Keratinocyte (primary cell): Measurements from ENCODE around the gene BOLA2B. TPM values are rescaled to one million over a fixed set of nuclear protein-coding genes. Genes with fewer than 3 reads are reported as not detected.

Experiments used
- DNase-seq: peaks from one replicate; pipeline ENCODE4 v3.0.0-alpha.2; 2011; ENCODE audit warnings: low read depth, missing footprints, low spot score
- FAIRE-seq: peaks from 2 replicates; lab custom pipeline; 2011; peaks lifted over from hg19 to GRCh38; lab: Jason Lieb, UNC
- H2AFZ ChIP-seq: 2 replicates; pipeline ENCODE4 v1.6.0; 2012; ENCODE audit warnings: low read length, control low read depth, inconsistent platforms; ENCODE audit not compliant: control insufficient read depth
- H3K27ac ChIP-seq: 2 replicates; pipeline ENCODE4 v1.5.1; 2011; ENCODE audit warnings: low read length; ENCODE audit not compliant: control insufficient read depth, insufficient read depth
- H3K27me3 ChIP-seq: 3 replicates; pipeline ENCODE4 v1.6.0; 2011; ENCODE audit warnings: low read length; ENCODE audit not compliant: control insufficient read depth, insufficient read depth; ENCODE audit errors: extremely low read depth
- H3K36me3 ChIP-seq, 2 experiments: 2 replicates in 1 of 2; 3 replicates in 1 of 2; pipeline ENCODE4 v1.5.1; 2011; ENCODE audit warnings: low read length in 2 of 2, mild to moderate bottlenecking in 1 of 2; ENCODE audit not compliant: control insufficient read depth in 2 of 2, insufficient read depth in 2 of 2; ENCODE audit errors: extremely low read depth in 1 of 2
- H3K4me1 ChIP-seq: 3 replicates; pipeline ENCODE4 v1.5.1; 2011; ENCODE audit warnings: low read length; ENCODE audit not compliant: control insufficient read depth, insufficient read depth; ENCODE audit errors: extremely low read depth
- H3K4me2 ChIP-seq: 3 replicates; pipeline ENCODE4 v1.6.0; 2011; ENCODE audit warnings: low read depth, low read length; ENCODE audit not compliant: control insufficient read depth, insufficient read depth; ENCODE audit errors: extremely low read depth
- H3K4me3 ChIP-seq, 3 experiments: fragments of 200-600 bp in 1 of 3; sonication (generic) in 1 of 3; 2 replicates in 2 of 3; 3 replicates in 1 of 3; pipeline ENCODE4 v1.5.1; 2011 to 2016; ENCODE audit warnings: low read length in 3 of 3, mild to moderate bottlenecking in 3 of 3, control low read depth in 2 of 3, inconsistent platforms in 1 of 3, low read depth in 1 of 3, mixed read lengths in 1 of 3, mixed run types in 1 of 3, moderate library complexity in 1 of 3; ENCODE audit not compliant: control insufficient read depth in 2 of 3, insufficient read depth in 2 of 3; ENCODE audit errors: extremely low read depth in 1 of 3
- H3K79me2 ChIP-seq: 2 replicates; pipeline ENCODE4 v1.6.0; 2012; ENCODE audit warnings: low read length; ENCODE audit not compliant: control insufficient read depth, insufficient read depth
- H3K9ac ChIP-seq: 3 replicates; pipeline ENCODE4 v1.6.0; 2011; ENCODE audit warnings: low read length; ENCODE audit not compliant: control insufficient read depth, insufficient read depth; ENCODE audit errors: extremely low read depth
- H3K9me1 ChIP-seq: 3 replicates; pipeline ENCODE4 v1.6.0; 2011; ENCODE audit warnings: low read length; ENCODE audit not compliant: control insufficient read depth, insufficient read depth; ENCODE audit errors: extremely low read depth
- H3K9me3 ChIP-seq: 2 replicates; pipeline ENCODE4 v1.5.1; 2012; ENCODE audit warnings: low read depth, low read length; ENCODE audit not compliant: control insufficient read depth
- H4K20me1 ChIP-seq: 3 replicates; pipeline ENCODE4 v1.6.0; 2011; ENCODE audit warnings: low read length; ENCODE audit not compliant: control insufficient read depth, insufficient read depth; ENCODE audit errors: extremely low read depth
- CTCF ChIP-seq, 3 experiments: IDR thresholded peaks in 1 of 3; conservative IDR thresholded peaks in 1 of 3; optimal IDR thresholded peaks in 1 of 3; 2 replicates in 2 of 3; 3 replicates in 1 of 3; pipeline versions ENCODE3 to v1.5.1; 2011; ENCODE audit warnings: low read length in 3 of 3, mild to moderate bottlenecking in 3 of 3, moderate library complexity in 2 of 3, control low read depth in 1 of 3, inconsistent platforms in 1 of 3; ENCODE audit not compliant: insufficient read depth in 2 of 3; ENCODE audit errors: extremely low read depth in 1 of 3
- EZH2 ChIP-seq: IDR thresholded peaks from one replicate; pipeline ENCODE4 v1.6.1; 2012; ENCODE audit warnings: inconsistent platforms, mild to moderate bottlenecking, low read length, moderate library complexity
- dilution Hi-C: fragments of 300-500 bp; cut with MboI; formaldehyde crosslinking; loops from one replicate; pipeline ENCODE4 v1.7.0; 2020; ENCODE audit warnings: low sequenced_read_pairs; ENCODE audit not compliant: extremely low pct_ligation_motif_present
- polyA plus RNA-seq, 5 experiments: library from polyadenylated mRNA; depleted of rRNA in 3 of 5; stranded (reverse) in 3 of 5; stranded (forward) in 1 of 5; unstranded in 1 of 5; fragments of >200 nt; gene quantifications; 1 replicate in 1 of 5; 2 replicates in 3 of 5; 3 replicates in 1 of 5; pipeline versions ENCODE4 v1.2.1 to v1.2.3, GENCODE V29; 2011 to 2012; ENCODE audit warnings: missing spikeins in 2 of 5, low read depth in 1 of 5, low replicate concordance in 1 of 5

The BOLA2B gene
- polyA plus RNA-seq, 1 donor (not counting 4 experiments of a cell fraction or from before 2014, with no cell fraction given): 41.0 TPM

- Histone ChIP-seq H3K4me1 (peaks cover 3% of the 10 kb centered on the region), H3K27ac (no peak overlapping the region), H2AFZ (no peak overlapping the region), H3K9ac (no peak overlapping the region), H3K4me2 (no peak overlapping the region), H3K79me2 (no peaks in the 10 kb centered on the region), H3K4me3 (no peak overlapping the region), H3K27me3 (no peaks in the 10 kb centered on the region), H3K9me1 (no peaks in the 10 kb centered on the region), H4K20me1 (no peaks in the 10 kb centered on the region), H3K9me3 (no peaks in the 10 kb centered on the region), H3K36me3 (no peaks in the 10 kb centered on the region)
- TF ChIP-seq EZH2 (no peak), CTCF (optimal IDR thresholded peaks at IDR 0.05 in 1 of 3, IDR thresholded peaks at IDR 0.05 in 1 of 3, conservative IDR thresholded peaks at IDR 0.05 in 1 of 3; ENCODE audit: extremely low read depth in 1 of 3, insufficient read depth in 2 of 3, low read length in 3 of 3) (no peak)
- dilution Hi-C loops: no loop called here
- DNase-seq: no peak
- FAIRE-seq: no peak
Observed at GRCh38 chr16:30180741-30181140, 12.7 kb downstream of the BOLA2B start.

DNA sequence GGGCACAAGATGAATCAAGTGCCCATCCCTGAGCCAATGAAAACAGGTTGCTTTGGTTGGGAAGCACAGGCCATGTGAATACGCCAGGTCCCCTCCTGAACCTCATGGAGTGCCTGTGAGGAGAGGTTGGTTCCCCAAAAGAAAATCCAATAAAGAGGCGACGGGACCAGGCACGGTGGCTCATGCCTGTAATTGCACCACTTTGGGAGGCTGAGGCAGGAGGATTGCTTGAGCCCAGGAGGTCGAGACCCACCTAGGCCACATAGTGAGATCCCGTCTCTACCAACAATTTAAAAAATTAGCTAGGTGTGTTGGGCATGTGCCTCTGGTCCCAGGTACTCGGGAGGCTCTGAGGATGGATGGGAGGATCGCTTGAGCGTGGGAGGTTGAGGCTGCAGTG lies 13.5 kb downstream of the BOLA2B start:
- H3K9me3 ChIP-seq: no peaks in the 10 kb centered on the region
- dilution Hi-C loops: no loop called here
- no peak for TF ChIP-seq CTCF (optimal IDR thresholded peaks at IDR 0.05 in 1 of 3, IDR thresholded peaks at IDR 0.05 in 1 of 3, conservative IDR thresholded peaks at IDR 0.05 in 1 of 3; ENCODE audit: extremely low read depth in 1 of 3, insufficient read depth in 2 of 3, low read length in 3 of 3)
- TF ChIP-seq EZH2: no peak
- H3K9ac ChIP-seq: no peak overlapping the region
- no peaks in the 10 kb centered on the region for H4K20me1 ChIP-seq
- H3K4me3 ChIP-seq: no peak overlapping the region
- peaks cover 3% of the 10 kb centered on the region for H3K4me1 ChIP-seq
- H3K36me3 ChIP-seq: no peaks in the 10 kb centered on the region
- H3K27me3 ChIP-seq: no peaks in the 10 kb centered on the region
- H3K4me2 ChIP-seq: no peak overlapping the region
- H3K27ac ChIP-seq: no peak overlapping the region
- H3K79me2 ChIP-seq: no peaks in the 10 kb centered on the region
- FAIRE-seq (no peak), DNase-seq (no peak)
- no peak overlapping the region for H2AFZ ChIP-seq
- no peaks in the 10 kb centered on the region for H3K9me1 ChIP-seq
